DOHH2 (cell line): ENCODE results near the gene CDC25B.
"Not testable (repeated sequence)": the region's sequence is repeated elsewhere in the genome, so short reads cannot be mapped to it uniquely, and the experiment has no call there.

Experiments
- CTCF ChIP-seq: fragments of 200-600 bp; sonication (generic); IDR thresholded peaks from one replicate; pipeline ENCODE4 v1.5.1; 2014; ENCODE audit warnings: antibody characterized with exemption, mild to moderate bottlenecking, low read depth, low read length; ENCODE audit not compliant: poor library complexity, severe bottlenecking
- EZH2phosphoT487 ChIP-seq: fragments of 200-600 bp; sonication (generic); IDR thresholded peaks from 2 replicates; pipeline ENCODE4 v1.6.1; 2017; ENCODE audit warnings: borderline replicate concordance, mild to moderate bottlenecking, antibody characterized with exemption, low read length, moderate library complexity, mixed read lengths

- not testable (repeated sequence) for TF ChIP-seq CTCF, EZH2phosphoT487
Observed at GRCh38 chr20:3794168-3794567, 1.9 kb upstream of the CDC25B start.
